HG02938 (cell line): ENCODE results near the gene ARHGAP42.
"Not testable (repeated sequence)": the region's sequence is repeated elsewhere in the genome, so short reads cannot be mapped to it uniquely, and the experiment has no call there.

Source experiments
- ATAC-seq: cut with Tn5 transposase; IDR thresholded peaks from one replicate; pipeline ENCODE4 v1.9.1; 2021; ENCODE audit warnings: mild to moderate bottlenecking, moderate library complexity; ENCODE audit not compliant: unreplicated experiment

The ARHGAP42 gene

DNA sequence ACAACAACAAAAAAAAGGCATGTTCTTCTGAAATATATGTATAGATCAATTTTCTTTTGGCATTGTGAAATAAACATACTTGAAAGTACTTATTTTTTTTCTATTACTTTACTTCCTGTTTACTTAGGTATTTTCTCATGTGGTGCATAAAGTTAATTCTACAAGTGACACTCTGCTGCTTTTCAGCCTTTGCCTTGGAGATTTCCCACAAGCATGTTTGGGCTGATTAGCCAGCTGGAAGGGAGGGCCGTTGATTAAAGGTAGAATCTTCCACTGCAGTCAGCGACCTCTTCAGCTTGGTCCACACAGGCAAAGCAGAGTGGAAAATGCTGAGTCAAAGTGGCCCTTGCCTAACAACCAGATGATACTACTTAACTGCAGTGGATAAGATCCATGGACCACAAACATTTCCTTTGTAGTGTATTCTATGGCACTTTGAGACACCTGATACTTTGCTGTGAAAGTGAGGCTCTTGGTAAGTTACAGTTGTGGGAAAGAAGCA, 176.0 kb downstream of the ARHGAP42 start:
- ATAC-seq, result peak; percentile 91

DNA sequence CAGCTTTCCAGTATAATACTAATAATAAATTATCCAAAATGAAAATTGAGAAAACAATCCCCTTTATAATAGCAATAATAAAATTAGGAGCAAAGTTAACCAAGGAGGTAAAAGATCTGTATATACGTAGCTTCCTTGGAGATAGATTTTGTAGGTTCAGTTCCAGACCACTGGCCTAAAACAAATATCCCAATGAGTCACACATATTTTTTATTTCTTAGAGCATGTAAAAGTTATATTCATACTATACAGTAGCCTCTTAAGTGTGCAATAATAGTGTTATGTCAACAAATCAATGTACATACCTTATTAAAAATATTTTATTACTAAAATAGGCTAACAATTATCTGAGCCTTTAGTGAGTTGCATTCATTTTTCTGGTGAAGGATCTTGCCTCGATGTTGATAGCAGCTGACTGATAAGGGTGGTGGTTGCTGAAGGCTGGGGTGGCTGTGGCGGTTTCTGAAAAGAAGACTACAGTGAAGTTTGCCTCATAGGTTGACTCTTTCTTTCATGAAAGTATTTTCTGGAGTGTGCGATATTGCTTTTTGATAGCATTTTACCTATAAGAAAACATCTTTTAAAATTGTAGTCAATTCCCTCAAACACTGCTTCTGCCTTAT, 178.5 kb downstream of the ARHGAP42 start:
- ATAC-seq, result no peak

DNA sequence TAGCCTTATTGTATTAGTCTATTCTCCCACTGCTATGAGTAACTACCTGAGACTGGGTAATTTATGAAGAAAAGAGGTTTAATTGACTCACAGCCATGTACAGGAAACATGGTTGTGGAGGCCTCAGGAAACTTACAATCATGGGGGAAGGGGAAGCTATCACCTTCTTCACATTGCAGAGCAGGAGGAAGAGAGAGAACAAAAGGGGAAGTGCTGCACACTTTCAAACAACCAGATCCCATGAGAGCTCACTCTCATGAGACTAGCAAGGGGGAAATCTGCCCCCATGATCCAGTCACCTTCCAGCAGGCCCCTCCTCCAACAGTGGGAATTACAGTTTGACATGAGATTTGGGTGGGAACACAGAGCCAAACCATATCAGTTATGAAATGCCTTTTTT, 179.4 kb downstream of the ARHGAP42 start:
- ATAC-seq, result no peak

DNA sequence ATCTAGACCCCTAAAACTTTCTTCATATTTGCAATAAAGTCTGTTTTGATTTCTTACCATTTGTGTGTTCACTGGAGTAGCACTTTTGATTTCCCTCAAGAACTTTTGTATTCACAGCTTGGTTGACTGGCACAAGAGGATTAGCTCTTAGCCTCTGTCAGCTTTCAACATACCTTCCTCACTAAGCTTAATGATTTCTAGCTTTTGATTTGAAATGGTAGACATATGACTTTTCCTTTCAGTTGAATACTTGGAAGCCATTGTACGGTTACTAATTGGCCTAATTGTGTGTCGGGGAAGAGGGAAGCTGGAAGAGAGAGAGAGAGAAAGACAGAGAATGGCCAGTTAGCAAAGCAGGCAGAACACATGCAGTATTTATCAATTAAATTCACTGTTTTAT, 180.5 kb downstream of the ARHGAP42 start:
- no peak for ATAC-seq

DNA sequence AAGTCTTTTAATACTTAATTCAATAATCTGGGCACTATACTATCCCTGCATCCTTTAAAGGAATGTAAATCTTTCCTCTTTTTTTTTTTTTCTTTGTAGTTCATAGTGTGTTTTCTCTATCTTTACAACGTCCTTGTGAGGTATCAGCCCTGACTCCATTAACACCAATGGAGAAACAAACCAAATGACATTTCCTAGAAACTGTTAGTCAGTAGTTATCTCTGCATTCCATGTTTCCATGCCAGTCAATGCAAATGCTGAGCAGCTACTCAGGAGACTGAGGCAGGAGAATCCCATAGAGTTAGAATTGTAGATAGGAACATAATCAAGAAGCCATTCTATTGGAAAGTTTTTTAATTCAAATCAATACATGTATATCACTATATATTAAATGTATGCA, 182.2 kb downstream of the ARHGAP42 start:
- ATAC-seq, result no peak

DNA sequence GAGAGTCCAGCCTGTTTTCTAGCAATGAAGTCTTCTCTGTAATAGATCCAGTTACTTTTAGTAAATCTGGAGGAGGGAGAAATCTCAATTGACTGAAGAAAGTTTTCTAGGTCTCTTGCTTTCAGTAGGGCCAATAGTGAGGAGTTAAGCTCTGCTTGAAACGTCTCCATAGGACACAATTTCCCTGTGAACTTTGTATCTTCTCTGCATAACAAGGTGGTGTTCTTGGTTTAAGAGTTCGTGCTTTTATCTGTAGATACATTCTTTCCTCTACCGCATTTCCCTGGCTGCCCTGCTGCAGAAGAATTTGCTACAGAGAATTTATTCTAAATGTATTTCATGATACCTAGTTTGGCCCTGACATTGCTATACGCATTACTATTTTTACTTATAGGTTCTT, 183.1 kb downstream of the ARHGAP42 start:
- no peak for ATAC-seq

DNA sequence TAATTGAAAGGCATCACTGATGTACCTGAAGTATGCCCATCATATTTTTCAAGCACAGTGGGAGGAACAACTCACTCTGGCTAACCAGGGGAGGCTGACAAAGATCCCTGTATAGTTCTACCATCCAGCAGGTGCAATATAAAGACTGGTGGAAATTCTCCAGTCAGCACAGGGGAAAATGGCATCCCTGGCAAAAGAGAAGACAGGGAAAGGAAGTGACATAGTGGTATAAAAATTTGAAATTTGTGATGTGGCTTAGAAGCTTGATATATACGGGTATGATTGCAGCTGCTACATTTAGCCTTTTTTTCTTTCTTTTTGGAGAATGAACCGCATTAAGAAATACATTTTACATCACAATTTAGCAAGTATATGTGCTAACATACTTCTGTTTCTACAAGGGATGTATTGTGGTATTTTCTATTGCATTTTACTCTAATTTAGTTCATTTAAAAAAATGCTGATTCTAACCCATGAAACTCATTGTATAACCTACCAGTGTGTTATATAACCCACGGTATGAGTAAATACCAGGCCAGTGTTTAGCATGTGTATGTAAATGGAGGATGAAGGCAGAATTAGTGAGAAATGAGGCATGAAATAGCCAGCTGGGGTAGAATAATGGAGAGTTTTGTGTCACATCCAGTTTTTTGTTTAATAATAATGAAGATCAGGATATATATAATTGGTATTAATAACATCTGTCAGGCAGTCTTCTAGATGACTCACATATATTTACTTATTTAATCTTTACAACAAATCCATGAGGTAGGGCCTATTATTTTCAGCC, 186.1 kb downstream of the ARHGAP42 start:
- ATAC-seq, result no peak

DNA sequence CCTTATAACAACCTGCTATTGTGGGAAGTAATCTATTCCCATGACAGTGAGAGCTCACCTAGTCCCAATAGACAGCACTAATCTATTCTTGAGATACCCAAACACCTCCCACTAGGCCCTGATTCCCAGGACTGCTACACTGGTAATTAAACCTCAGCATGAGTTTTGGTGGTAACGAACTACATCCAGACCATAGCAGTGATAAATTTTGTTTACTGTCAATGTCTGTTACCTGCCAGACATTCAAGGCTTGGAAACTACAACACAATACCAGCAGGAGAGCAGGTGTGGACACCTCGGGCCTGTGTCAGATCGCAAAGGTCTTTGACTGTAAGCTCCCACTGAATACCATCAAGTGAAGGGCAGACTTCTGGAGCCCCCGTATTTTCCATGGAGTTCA, 187.1 kb downstream of the ARHGAP42 start:
- ATAC-seq, result no peak

DNA sequence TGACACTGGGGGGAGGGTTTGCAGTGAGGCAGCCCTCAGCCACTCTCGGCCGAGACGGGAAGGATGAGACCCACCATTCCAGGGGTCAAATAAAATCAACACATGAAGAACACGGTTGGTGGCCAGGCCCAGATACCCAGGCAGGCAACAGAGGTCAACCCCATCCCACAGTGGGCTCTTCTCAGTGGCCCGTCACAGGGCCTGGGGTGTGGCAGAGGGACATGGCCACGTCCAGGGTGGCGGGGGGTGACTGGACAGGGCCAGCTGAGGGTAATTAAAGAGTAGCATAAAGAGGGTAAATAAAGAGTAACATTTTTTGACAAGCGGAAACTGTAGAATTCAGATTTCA, 188.4 kb downstream of the ARHGAP42 start:
- ATAC-seq, result no peak

DNA sequence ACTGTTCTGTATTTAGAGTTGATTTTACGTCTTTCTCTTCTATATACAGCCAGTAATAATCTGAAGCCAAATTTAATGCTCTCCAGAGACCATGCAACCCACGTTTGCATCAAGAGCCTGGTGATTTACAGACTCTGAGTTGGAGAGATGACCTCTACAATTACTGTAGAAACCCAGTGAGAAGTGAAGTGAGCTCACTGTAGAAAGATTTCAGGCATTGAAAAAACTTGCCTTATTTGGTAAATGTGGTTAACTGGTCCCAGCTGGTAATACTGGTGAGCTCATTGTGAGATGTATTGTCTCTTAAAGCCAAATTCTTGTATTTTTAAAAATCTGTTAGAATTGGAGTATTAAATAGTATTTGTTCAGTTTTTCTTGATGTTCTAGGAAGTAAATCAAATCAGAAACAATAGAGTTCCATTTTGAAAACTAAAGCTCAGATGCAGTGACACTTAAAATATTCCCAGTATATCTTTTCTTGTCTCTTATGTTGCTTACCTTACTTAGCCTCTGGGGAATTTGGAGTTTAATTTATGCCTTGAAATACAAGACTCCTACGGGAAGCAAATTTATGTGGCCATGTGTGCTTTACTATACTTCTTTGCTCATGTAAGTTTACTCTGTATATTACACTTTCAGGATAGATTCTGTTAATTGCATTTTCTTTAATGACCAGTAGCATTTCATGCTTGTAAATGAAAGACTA, 189.9 kb downstream of the ARHGAP42 start:
- peak; percentile 89 for ATAC-seq

DNA sequence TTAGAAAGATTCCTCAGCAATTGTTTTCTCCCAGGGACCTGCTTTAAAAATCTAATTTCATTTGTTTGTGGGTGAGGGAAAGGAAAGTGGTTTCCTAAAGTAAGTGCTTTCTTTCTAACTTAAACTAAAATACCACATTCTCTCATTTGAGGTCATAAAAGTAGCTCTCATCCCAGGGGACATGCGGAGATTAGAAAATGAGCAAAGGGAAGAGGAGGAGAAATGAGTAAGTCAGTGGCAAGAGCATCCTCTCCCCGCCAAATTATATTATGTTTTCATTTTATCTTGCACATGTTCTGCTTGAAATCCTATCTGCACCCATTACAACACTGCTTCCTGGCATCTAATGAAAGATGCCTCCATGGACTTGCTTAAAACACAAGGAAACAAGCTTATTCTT, 191.4 kb downstream of the ARHGAP42 start:
- no peak for ATAC-seq

DNA sequence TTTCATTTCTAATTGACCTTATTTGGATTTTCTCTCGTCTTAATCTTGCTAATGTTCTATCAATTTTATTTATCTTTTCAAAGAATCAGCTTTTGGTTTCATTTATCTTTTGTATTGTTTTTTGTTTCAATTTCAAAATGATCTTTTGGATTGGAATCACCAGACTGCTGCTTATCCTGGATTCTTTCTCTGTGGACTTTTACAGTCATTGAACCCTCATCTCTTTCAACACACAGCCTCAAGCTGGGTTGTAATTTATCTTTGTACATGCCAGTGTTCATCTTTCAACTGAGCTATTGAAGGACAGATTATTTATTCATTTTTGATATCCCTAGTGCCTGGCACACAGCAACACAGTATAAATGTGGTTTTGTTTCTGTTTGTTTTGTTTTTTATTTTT, 195.9 kb downstream of the ARHGAP42 start:
- no peak for ATAC-seq

DNA sequence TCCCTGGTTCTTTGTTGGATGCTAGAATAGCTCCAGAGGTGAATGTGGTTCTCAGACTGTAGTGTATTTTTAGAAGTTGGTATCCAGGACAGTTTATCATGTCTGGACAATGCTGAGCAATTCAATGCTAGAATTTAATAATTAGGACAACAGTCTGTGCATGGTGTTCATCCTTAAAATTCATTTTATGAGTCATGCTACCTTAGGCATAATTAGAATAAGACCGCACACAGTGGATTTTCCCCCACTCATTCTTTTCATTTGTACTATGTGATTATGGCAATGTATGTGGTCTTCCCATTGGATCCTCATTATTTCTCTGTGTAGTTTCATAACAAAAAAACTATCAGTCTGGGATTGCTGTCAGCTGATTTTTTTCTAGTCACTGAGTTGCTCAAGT, 196.7 kb downstream of the ARHGAP42 start:
- ATAC-seq, result no peak

DNA sequence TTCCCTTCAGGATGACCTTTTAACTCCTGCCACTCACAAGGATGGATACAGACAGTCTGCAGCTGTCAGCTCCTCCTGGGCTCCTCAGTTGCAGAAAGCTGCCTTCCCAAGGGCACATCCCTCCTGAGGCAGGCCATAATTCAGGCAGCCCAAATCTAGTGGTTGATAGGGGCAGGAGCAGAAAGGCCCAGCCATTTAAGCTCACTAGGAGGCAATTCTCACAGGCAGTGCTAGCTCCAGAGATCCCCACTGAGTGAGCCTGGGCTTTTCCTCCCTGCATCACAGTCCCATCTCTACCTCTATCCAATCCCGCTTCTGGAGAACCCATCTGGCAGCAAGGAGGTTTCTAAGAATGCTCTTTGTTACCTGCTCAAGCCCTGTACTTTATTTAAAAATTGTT, 200.6 kb downstream of the ARHGAP42 start:
- ATAC-seq, result no peak

DNA sequence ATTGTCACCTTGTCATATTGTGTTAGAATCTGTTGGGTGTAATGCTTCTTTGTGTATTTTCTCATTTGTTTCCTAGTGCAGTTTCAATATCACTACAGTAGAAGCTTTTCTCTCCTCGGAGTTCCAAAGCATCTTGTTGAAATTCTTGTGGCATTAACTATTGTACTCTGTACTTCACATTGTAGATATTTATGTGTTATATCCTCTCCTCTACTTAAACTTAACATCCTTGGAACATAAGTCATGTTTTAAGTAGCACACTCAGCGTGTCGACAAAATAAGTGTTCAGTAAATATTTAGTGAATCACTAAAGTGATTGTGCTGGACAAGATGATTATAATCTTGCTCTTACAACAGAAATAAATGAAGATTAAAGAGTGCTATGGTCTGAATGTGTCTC, 201.7 kb downstream of the ARHGAP42 start:
- ATAC-seq, result no peak

DNA sequence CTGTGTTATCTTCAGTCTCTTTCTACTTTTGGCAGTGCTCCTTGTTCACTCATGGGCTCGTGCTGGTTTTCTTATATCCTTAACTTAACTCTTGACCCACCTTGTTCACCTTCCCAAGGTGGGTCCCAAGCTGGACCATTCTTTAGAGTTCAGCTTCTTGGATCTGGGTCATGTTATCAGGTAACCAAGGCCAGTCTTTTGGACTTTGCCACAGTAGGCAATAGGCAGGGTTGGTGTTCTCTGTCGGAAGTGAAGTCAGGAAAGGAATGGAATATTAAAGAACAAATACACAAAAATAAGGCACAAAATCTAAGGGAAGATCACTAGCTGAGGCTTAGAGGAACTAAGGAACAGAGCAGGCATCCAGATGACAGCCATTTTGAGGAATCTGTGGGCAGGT, 202.7 kb downstream of the ARHGAP42 start:
- no peak for ATAC-seq

DNA sequence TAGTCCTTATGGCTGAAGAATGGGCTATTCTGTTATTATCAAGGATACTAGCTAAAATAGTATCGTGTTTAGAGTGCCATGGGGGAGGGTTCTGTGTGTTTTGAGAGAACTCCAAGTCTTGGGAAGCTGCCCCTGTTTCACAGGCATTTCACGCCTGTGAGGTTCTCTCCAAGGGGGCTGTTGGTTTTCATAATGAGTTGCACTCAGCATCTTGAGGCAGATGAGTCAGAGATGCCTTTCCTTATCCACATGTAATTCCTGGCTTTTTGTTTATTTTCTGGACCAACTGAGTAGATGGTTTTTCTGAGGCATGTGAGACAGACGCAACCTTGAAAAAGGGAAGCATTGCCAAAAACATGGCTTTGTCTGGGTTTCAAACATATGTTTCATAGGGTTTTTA, 203.7 kb downstream of the ARHGAP42 start:
- ATAC-seq, result no peak

DNA sequence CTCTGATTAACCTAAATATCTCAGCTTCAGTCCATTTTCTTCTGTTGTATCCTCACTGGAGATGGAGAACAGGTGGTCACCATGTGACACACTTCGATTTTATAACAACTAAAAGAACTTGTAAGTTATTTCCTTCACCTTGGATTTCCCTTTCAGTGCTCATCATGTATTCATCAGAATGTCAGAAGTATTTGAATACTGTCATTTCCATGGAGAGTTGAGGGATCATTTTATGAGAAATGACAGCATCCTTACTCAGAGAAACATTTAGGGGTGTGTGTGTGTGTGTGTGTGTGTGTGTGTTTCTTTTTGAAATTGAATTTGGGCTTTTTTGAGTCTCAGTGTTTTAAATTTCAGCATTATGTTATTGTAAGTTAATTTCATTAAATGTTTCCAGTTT, 205.8 kb downstream of the ARHGAP42 start:
- ATAC-seq, result no peak

DNA sequence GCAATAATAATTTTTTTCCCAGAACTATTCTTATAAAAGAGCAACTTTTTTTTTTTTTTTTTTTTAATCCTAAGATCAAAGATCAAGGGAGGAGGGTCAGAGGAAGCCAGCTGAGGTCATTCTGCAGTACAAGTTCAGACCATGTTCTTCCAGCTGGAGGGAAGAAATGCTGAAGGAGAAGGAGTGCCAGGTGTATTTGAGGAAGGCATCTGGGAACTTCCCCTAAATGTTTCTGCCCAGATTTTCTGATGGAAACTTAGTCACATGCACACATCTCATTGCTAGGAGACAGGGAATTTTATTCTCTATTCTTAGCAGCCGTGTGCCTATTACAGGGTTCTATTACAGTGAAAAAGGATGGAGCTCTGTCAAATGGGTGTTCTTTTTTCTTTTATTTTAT, 208.4 kb downstream of the ARHGAP42 start:
- ATAC-seq, result no peak

DNA sequence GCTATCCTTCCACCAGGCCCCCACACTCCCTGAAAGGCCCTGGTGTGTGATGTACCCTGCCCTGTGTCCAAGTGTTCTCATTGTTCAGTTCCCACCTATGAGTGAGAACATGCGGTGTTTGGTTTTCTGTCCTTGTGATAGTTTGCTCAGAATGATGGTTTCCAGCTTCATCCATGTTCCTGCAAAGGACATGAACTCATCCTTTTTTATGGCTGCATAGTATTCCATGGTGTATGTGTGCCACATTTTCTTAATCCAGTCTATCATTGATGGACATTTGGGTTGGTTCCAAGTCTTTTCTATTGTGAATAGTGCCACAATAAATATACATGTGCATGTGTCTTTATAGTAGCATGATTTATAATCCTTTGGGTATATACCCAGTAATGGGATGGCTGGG, 208.9 kb downstream of the ARHGAP42 start:
- not testable (repeated sequence) for ATAC-seq

DNA sequence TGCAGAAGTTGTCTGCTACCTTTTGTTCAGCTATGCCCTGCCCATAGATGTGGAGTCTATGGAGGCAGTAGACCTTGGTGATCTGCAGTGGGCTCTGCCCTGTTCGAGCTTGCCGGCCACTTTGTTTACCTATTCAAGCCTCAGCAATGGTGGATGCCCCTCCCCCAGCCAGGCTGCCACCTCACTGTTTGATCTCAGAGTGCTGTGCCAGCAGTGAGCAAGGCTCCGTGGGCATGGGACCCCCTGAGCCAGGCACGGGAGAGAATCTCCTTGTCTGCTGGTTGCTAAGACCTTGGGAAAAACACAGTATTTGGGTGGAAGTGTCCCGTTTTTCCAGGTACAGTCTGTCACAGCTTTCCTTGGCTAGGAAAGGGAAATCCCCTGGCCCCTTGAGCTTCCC, 214.4 kb downstream of the ARHGAP42 start:
- ATAC-seq, result not testable (repeated sequence)
